Measurements from ENCODE around the gene C2CD2. TPM values are rescaled to one million over a fixed set of nuclear protein-coding genes. Genes with fewer than 3 reads are reported as not detected.
"Not testable (repeated sequence)": the region's sequence is repeated elsewhere in the genome, so short reads cannot be mapped to it uniquely, and the experiment has no call there.

The C2CD2 gene
- total RNA-seq, 2 donors from 2014 or later: 26.3 to 28.7 TPM

GRCh38 chr21:41995577-41995976, 41.8 kb upstream of the C2CD2 start:
- H3K4me3 Mint-ChIP-seq: no peak overlapping the region
- peaks cover 98% of the 10 kb centered on the region for H3K36me3 ChIP-seq (ENCODE audit: control insufficient read depth, insufficient read depth, low read length)
- peak overlapping the region; percentile 47 for H3K4me3 ChIP-seq (ENCODE audit: low read length)
- H3K27me3 ChIP-seq (ENCODE audit: control insufficient read depth, insufficient read depth, low read length, poor library complexity, severe bottlenecking): no peaks in the 10 kb centered on the region
- H3K9me3 ChIP-seq (ENCODE audit: control insufficient read depth, low read length): peaks cover 42% of the 10 kb centered on the region
- no peak overlapping the region for H3K27ac ChIP-seq (ENCODE audit: low read depth, low read length)
- peaks cover 36% of the 10 kb centered on the region for H3K9me3 Mint-ChIP-seq
- H3K27me3 Mint-ChIP-seq (ENCODE audit: insufficient read depth): no peaks in the 10 kb centered on the region
- WGBS, 2 experiments (ENCODE audit: insufficient coverage in 1 of 2, insufficient read length in 1 of 2): 94 to 100% methylated on average over 2 to 3 of the region's 3 CpGs
- DNase-seq: no peak
- TF ChIP-seq CTCF (conservative IDR thresholded peaks at IDR 0.05): no peak
- H3K27ac Mint-ChIP-seq: no peak overlapping the region
- H3K4me1 ChIP-seq (ENCODE audit: control insufficient read depth, insufficient read depth, low read length): no peaks in the 10 kb centered on the region
- no peaks in the 10 kb centered on the region for H3K4me1 Mint-ChIP-seq
- no peak overlapping the region for H3K9ac ChIP-seq (ENCODE audit: extremely low read depth, low read length, poor library complexity, severe bottlenecking)
- peaks cover 89% of the 10 kb centered on the region for H3K36me3 Mint-ChIP-seq (ENCODE audit: low read depth)

- not testable (repeated sequence) for H3K9ac ChIP-seq (ENCODE audit: extremely low read depth, low read length, poor library complexity, severe bottlenecking); H3K27ac ChIP-seq (ENCODE audit: low read depth, low read length); DNase-seq; H3K27me3 Mint-ChIP-seq (ENCODE audit: insufficient read depth); H3K4me3 ChIP-seq (ENCODE audit: low read length); H3K27me3 ChIP-seq (ENCODE audit: control insufficient read depth, insufficient read depth, low read length, poor library complexity, severe bottlenecking); H3K4me1 ChIP-seq (ENCODE audit: control insufficient read depth, insufficient read depth, low read length); H3K4me1 Mint-ChIP-seq; H3K27ac Mint-ChIP-seq; H3K4me3 Mint-ChIP-seq
- peaks cover 42% of the 10 kb centered on the region for H3K9me3 ChIP-seq (ENCODE audit: control insufficient read depth, low read length)
- Mint-ChIP-seq H3K36me3 (ENCODE audit: low read depth) (peaks cover 83% of the 10 kb centered on the region), H3K9me3 (peaks cover 36% of the 10 kb centered on the region)
- peaks cover 98% of the 10 kb centered on the region for H3K36me3 ChIP-seq (ENCODE audit: control insufficient read depth, insufficient read depth, low read length)
- WGBS, 2 experiments (ENCODE audit: insufficient coverage in 1 of 2, insufficient read length in 1 of 2): 96 to 100% methylated on average over 4 to 5 of the region's 5 CpGs
Observed at GRCh38 chr21:41994613-41995012, 40.8 kb upstream of the C2CD2 start.

GRCh38 chr21:41993744-41994143, 39.9 kb upstream of the C2CD2 start:
- H3K4me1 ChIP-seq (ENCODE audit: control insufficient read depth, insufficient read depth, low read length): no peaks in the 10 kb centered on the region
- Mint-ChIP-seq H3K9me3 (peaks cover 36% of the 10 kb centered on the region), H3K4me1 (no peaks in the 10 kb centered on the region), H3K27ac (no peak overlapping the region), H3K27me3 (ENCODE audit: insufficient read depth) (no peaks in the 10 kb centered on the region), H3K36me3 (ENCODE audit: low read depth) (peaks cover 78% of the 10 kb centered on the region), H3K4me3 (no peak overlapping the region)
- H3K9ac ChIP-seq (ENCODE audit: extremely low read depth, low read length, poor library complexity, severe bottlenecking): no peak overlapping the region
- H3K27ac ChIP-seq (ENCODE audit: low read depth, low read length): no peak overlapping the region
- peaks cover 92% of the 10 kb centered on the region for H3K36me3 ChIP-seq (ENCODE audit: control insufficient read depth, insufficient read depth, low read length)
- WGBS, 2 experiments (ENCODE audit: insufficient coverage in 1 of 2, insufficient read length in 1 of 2): 96 to 97% methylated on average over 6 of the region's 6 CpGs
- H3K27me3 ChIP-seq (ENCODE audit: control insufficient read depth, insufficient read depth, low read length, poor library complexity, severe bottlenecking): no peaks in the 10 kb centered on the region
- peaks cover 40% of the 10 kb centered on the region for H3K9me3 ChIP-seq (ENCODE audit: control insufficient read depth, low read length)
- H3K4me3 ChIP-seq (ENCODE audit: low read length): no peak overlapping the region
- no peak for TF ChIP-seq CTCF (conservative IDR thresholded peaks at IDR 0.05)
- no peak for DNase-seq

- Mint-ChIP-seq H3K9me3 (peaks cover 29% of the 10 kb centered on the region), H3K27ac (no peak overlapping the region), H3K27me3 (ENCODE audit: insufficient read depth) (no peaks in the 10 kb centered on the region), H3K36me3 (ENCODE audit: low read depth) (peaks cover 69% of the 10 kb centered on the region), H3K4me1 (no peaks in the 10 kb centered on the region), H3K4me3 (no peak overlapping the region)
- Histone ChIP-seq H3K27me3 (ENCODE audit: control insufficient read depth, insufficient read depth, low read length, poor library complexity, severe bottlenecking) (no peaks in the 10 kb centered on the region), H3K9me3 (ENCODE audit: control insufficient read depth, low read length) (peaks cover 28% of the 10 kb centered on the region), H3K4me1 (ENCODE audit: control insufficient read depth, insufficient read depth, low read length) (no peaks in the 10 kb centered on the region), H3K9ac (ENCODE audit: extremely low read depth, low read length, poor library complexity, severe bottlenecking) (no peak overlapping the region), H3K27ac (ENCODE audit: low read depth, low read length) (no peak overlapping the region), H3K4me3 (ENCODE audit: low read length) (no peak overlapping the region), H3K36me3 (ENCODE audit: control insufficient read depth, insufficient read depth, low read length) (peaks cover 82% of the 10 kb centered on the region)
- WGBS, 2 experiments (ENCODE audit: insufficient coverage in 1 of 2, insufficient read length in 1 of 2): 95 to 97% methylated on average over 15 of the region's 15 CpGs
- no peak for TF ChIP-seq CTCF (conservative IDR thresholded peaks at IDR 0.05)
- no peak for DNase-seq
Observed at GRCh38 chr21:41992576-41992975, 38.8 kb upstream of the C2CD2 start.
